Breast epithelium (tissue), 4 donors: ENCODE data around the gene RGS14. TPM values are rescaled to one million over a fixed set of nuclear protein-coding genes. Genes with fewer than 3 reads are reported as not detected.
"Not testable (repeated sequence)": the region's sequence is repeated elsewhere in the genome, so short reads cannot be mapped to it uniquely, and the experiment has no call there.

ENCODE experiments used
- DNase-seq, 2 donors: peaks; one replicate each; pipeline ENCODE4 v3.0.0-alpha.2; 2019; ENCODE audit warnings: low spot score in 2 of 2
- H3K27ac ChIP-seq, 2 donors: fragments of 200-600 bp; sonication (generic) in 1 of 2; one replicate each; pipeline ENCODE4 v1.5.1; 2016 to 2019; ENCODE audit warnings: mild to moderate bottlenecking in 1 of 2
- H3K27me3 ChIP-seq, 2 donors: fragments of 200-600 bp; sonication (generic) in 1 of 2; one replicate each; pipeline versions ENCODE4 v1.5.1 to v1.6.0; 2017 to 2019; ENCODE audit warnings: control low read depth in 1 of 2, mild to moderate bottlenecking in 1 of 2
- H3K36me3 ChIP-seq: fragments of 200-600 bp; one replicate; pipeline ENCODE4 v1.5.1; 2019
- H3K4me1 ChIP-seq, 2 donors: fragments of 200-600 bp; sonication (generic); one replicate each; pipeline ENCODE4 v1.5.1; 2016 to 2019; ENCODE audit warnings: control low read depth in 1 of 2
- H3K4me3 ChIP-seq, 3 donors: fragments of 200-600 bp; sonication (generic); 1 replicate in 2 of 3; 2 replicates in 1 of 3; pipeline ENCODE4 v1.5.1; 2016 to 2019; ENCODE audit warnings: mild to moderate bottlenecking in 3 of 3, moderate library complexity in 2 of 3
- H3K9me3 ChIP-seq, 2 donors: fragments of 200-600 bp; sonication (generic) in 1 of 2; one replicate each; pipeline ENCODE4 v1.5.1; 2016 to 2019; ENCODE audit warnings: control low read depth in 1 of 2
- CTCF ChIP-seq, 3 donors: fragments of 450-650 bp; IDR thresholded peaks; one replicate each; pipeline ENCODE4 v1.5.1; 2016 to 2017; ENCODE audit warnings: antibody characterized with exemption in 3 of 3, mild to moderate bottlenecking in 3 of 3, moderate library complexity in 3 of 3
- POLR2A ChIP-seq: fragments of 450-650 bp; IDR thresholded peaks from one replicate; pipeline ENCODE4 v1.6.1; 2016; ENCODE audit warnings: antibody characterized with exemption, mild to moderate bottlenecking, moderate library complexity
- POLR2AphosphoS5 ChIP-seq, 3 donors: sonication (generic); formaldehyde crosslinking; IDR thresholded peaks; one replicate each; pipeline ENCODE4 v1.6.1; 2017; ENCODE audit warnings: antibody characterized with exemption in 3 of 3
- intact Hi-C: fragments of 100-400 bp; cut with DNase I; formaldehyde crosslinking; loops from one replicate; pipeline ENCODE4 v1.15.1; 2023; ENCODE audit warnings: low total_unique reads
- total RNA-seq, 3 donors: library from RNA; depleted of rRNA; stranded (reverse); fragments of >200 nt; gene quantifications; one replicate each; pipeline ENCODE4 v1.1.0, GENCODE V29; 2016

The RGS14 gene
- total RNA-seq, 3 donors from 2014 or later, result 9.0 to 16.4 (median 11.3) TPM

GRCh38 chr5:177414481-177414880 is 56.8 kb downstream of the RGS14 start:
- H3K27ac ChIP-seq, result no peak overlapping the region
- intact Hi-C loops, result no loop called here
- TF ChIP-seq POLR2AphosphoS5 (IDR thresholded peaks at IDR 0.05), result no peak
- TF ChIP-seq CTCF (IDR thresholded peaks at IDR 0.05), result no peak
- no peak for TF ChIP-seq POLR2A
- no peaks in the 10 kb centered on the region for H3K27me3 ChIP-seq
- H3K4me3 ChIP-seq, result no peak overlapping the region
- no peaks in the 10 kb centered on the region for H3K9me3 ChIP-seq
- no peaks in the 10 kb centered on the region for H3K36me3 ChIP-seq
- DNase-seq, result no peak
- H3K4me1 ChIP-seq, result no peaks in the 10 kb centered on the region

GRCh38 chr5:177417081-177417480 is 59.4 kb downstream of the RGS14 start:
- DNase-seq, H3K36me3 ChIP-seq, H3K27me3 ChIP-seq, H3K27ac ChIP-seq, H3K4me1 ChIP-seq, H3K4me3 ChIP-seq, H3K9me3 ChIP-seq, intact Hi-C loops: not testable (repeated sequence)

- Histone ChIP-seq H3K27ac (no peak overlapping the region), H3K36me3 (no peaks in the 10 kb centered on the region), H3K27me3 (no peaks in the 10 kb centered on the region), H3K9me3 (no peaks in the 10 kb centered on the region), H3K4me3 (no peak overlapping the region), H3K4me1 (no peaks in the 10 kb centered on the region)
- no peak for TF ChIP-seq CTCF (IDR thresholded peaks at IDR 0.05)
- no peak for TF ChIP-seq POLR2A
- TF ChIP-seq POLR2AphosphoS5 (IDR thresholded peaks at IDR 0.05), result no peak
- DNase-seq, result no peak
- intact Hi-C loops, result no loop called here
Measured at GRCh38 chr5:177419046-177419445, 61.3 kb downstream of the RGS14 start.

- intact Hi-C loops, H3K9me3 ChIP-seq, DNase-seq, H3K4me3 ChIP-seq, H3K27ac ChIP-seq, H3K36me3 ChIP-seq, H3K4me1 ChIP-seq, H3K27me3 ChIP-seq: not testable (repeated sequence)
Measured at GRCh38 chr5:177420472-177420871, 62.7 kb downstream of the RGS14 start.

GRCh38 chr5:177421062-177421798 is 63.5 kb downstream of the RGS14 start:
- no peaks in the 10 kb centered on the region for H3K36me3 ChIP-seq
- H3K27ac ChIP-seq, result no peak overlapping the region
- no peaks in the 10 kb centered on the region for H3K9me3 ChIP-seq
- intact Hi-C loops, result no loop called here
- TF ChIP-seq POLR2A, result no peak
- TF ChIP-seq CTCF (IDR thresholded peaks at IDR 0.05), result no peak
- no peak for TF ChIP-seq POLR2AphosphoS5 (IDR thresholded peaks at IDR 0.05)
- H3K27me3 ChIP-seq, result no peaks in the 10 kb centered on the region
- H3K4me3 ChIP-seq, result no peak overlapping the region
- DNase-seq, result no peak
- no peaks in the 10 kb centered on the region for H3K4me1 ChIP-seq

Other genes with a start within 250 kb of the RGS14 start
- gene NSD1, start 224.2 kb upstream of the RGS14 start, total RNA-seq, result 10 to 100 TPM; 37.7 to 52.2 (median 38.6) TPM
- gene RAB24, start 54.2 kb upstream of the RGS14 start, total RNA-seq, result 10 to 100 TPM; 21.4 to 62.9 (median 36.0) TPM
- 10 to 100 TPM; 61.0 to 97.0 (median 68.8) TPM for gene PRELID1, start 54.1 kb upstream of the RGS14 start, total RNA-seq
- 10 to 100 TPM in 1 of 3 donors, 1 to 10 TPM in 2; 4.2 to 10.5 (median 9.4) TPM for gene MXD3, start 46.0 kb upstream of the RGS14 start, total RNA-seq
- 100 to 1,000 TPM; 139 to 188 (median 170) TPM for gene LMAN2, start 6.3 kb upstream of the RGS14 start, total RNA-seq
- not detected for gene SLC34A1, start 26.5 kb downstream of the RGS14 start, total RNA-seq
- gene PFN3, start 42.7 kb downstream of the RGS14 start, total RNA-seq, result not detected
- gene F12, start 51.6 kb downstream of the RGS14 start, total RNA-seq, result 1 to 10 TPM in 2 of 3 donors, under 1 TPM in 1; 0.64 to 2.9 (median 2.6) TPM
- 10 to 100 TPM; 21.3 to 25.0 (median 22.1) TPM for gene GRK6, start 68.8 kb downstream of the RGS14 start, total RNA-seq
- gene PRR7, start 88.9 kb downstream of the RGS14 start, total RNA-seq, result 1 to 10 TPM in 2 of 3 donors, under 1 TPM in 1; 0.48 to 2.0 (median 1.3) TPM
- 10 to 100 TPM; 30.7 to 94.6 (median 61.3) TPM for gene DBN1, start 115.7 kb downstream of the RGS14 start, total RNA-seq
- gene PDLIM7, start 139.7 kb downstream of the RGS14 start, total RNA-seq, result 10 to 100 TPM; 17.1 to 61.9 (median 42.6) TPM
- 1 to 10 TPM; 1.6 to 7.2 (median 6.6) TPM for gene DOK3, start 151.9 kb downstream of the RGS14 start, total RNA-seq
- gene DDX41, start 159.0 kb downstream of the RGS14 start, total RNA-seq, result 100 to 1,000 TPM in 2 of 3 donors, 10 to 100 TPM in 1; 76.0 to 110 (median 103) TPM
- gene FAM193B, start 196.6 kb downstream of the RGS14 start, total RNA-seq, result 10 to 100 TPM; 35.4 to 81.5 (median 77.0) TPM
- gene TMED9, start 234.3 kb downstream of the RGS14 start, total RNA-seq, result 100 to 1,000 TPM in 1 of 3 donors, 10 to 100 TPM in 2; 75.4 to 109 (median 95.1) TPM
- 10 to 100 TPM; 21.4 to 27.5 (median 22.6) TPM for gene B4GALT7, start 242.2 kb downstream of the RGS14 start, total RNA-seq